Pancreas (tissue), 10 donors: ENCODE results near the gene RDX. TPM values are rescaled to one million over a fixed set of nuclear protein-coding genes. Genes with fewer than 3 reads are reported as not detected.

Source experiments
- ATAC-seq, 4 donors: fragments of 200-7000 bp; cut with Tn5 transposase; one replicate each; pipeline versions ENCODE4 v1.8.0 to v1.9.1; 2020; ENCODE audit warnings: mild to moderate bottlenecking in 4 of 4, moderate library complexity in 4 of 4
- DNase-seq, 6 donors: peaks; one replicate each; pipeline ENCODE4 v3.0.0-alpha.2; 2020
- FAIRE-seq: peaks from 2 replicates; lab custom pipeline; 2012; peaks lifted over from hg19 to GRCh38; lab: Jason Lieb, UNC
- H3K27ac ChIP-seq, 4 donors: fragments of 200-600 bp; sonication (generic); 1 replicate in 3 of 4; 2 replicates in 1 of 4; pipeline versions ENCODE4 v1.5.0 to v1.8.0; 2020
- H3K27me3 ChIP-seq, 4 donors: fragments of 200-600 bp; one replicate each; pipeline ENCODE4 v1.8.0; 2021
- H3K36me3 ChIP-seq, 3 donors: fragments of 200-600 bp; sonication (generic) in 1 of 3; one replicate each; pipeline versions ENCODE4 v1.5.0 to v1.8.0; 2020 to 2021
- H3K4me1 ChIP-seq, 3 donors: fragments of 200-600 bp; one replicate each; pipeline ENCODE4 v1.8.0; 2021
- H3K4me3 ChIP-seq, 4 donors: fragments of 200-600 bp; sonication (generic) in 2 of 4; one replicate each; pipeline versions ENCODE4 v1.5.0 to v1.8.0; 2020 to 2021
- H3K9me3 ChIP-seq, 4 donors: fragments of 200-600 bp; one replicate each; pipeline ENCODE4 v1.8.0; 2021
- WGBS, 2 donors: extraction: QIAGEN DNeasy Blood & Tissue Kit; methylation state at CpG; one replicate each; pipeline ENCODE4 v1.1.7; 2013; 5-methylcytosine and 5-hydroxymethylcytosine counted together
- intact Hi-C, 3 donors: fragments of 100-400 bp; cut with DNase I; formaldehyde crosslinking; loops; one replicate each; pipeline versions ENCODE4 v1.11.1 to v1.14.2; 2022
- polyA plus RNA-seq, 2 donors: library from polyadenylated mRNA; stranded (reverse); fragments of 200-250 nt; gene quantifications; one replicate each; pipeline ENCODE4 v1.2.3, GENCODE V29; 2013
- total RNA-seq, 6 donors: library from RNA; stranded (reverse); fragmentation: NEBNext Ultra II Directional in 4 of 6; extraction: Animal tissue kit (Norgen Biotek cat#: 25700) in 4 of 6; gene quantifications; one replicate each; pipeline versions ENCODE4 v1.2.1 to v1.2.4, GENCODE V29; 2021 to 2023
- TF ChIP-seq, protein P1 (sequence below), 4 donors: fragments of 200-600 bp; sonication (generic) in 3 of 4; IDR thresholded peaks; one replicate each; pipeline versions ENCODE4 v1.5.0 to v1.8.0; 2021; ENCODE audit warnings: antibody characterized with exemption in 4 of 4
- donor health status: healthy with polysubstance abuse.
- donor health status: DM: no; HTN: no; CAD: no; lungs with moderate emphysema.
- donor health status: DM: no; HTN: no; CAD: no.
- donor health status: control.
- donor health status: control.
- donor health status: Bipolar disorder and iron deficiency.
- donor health status: DM: yes; HTN: yes; CAD: no.
- donor health status: DM: no; HTN: no; CAD: no.
- donor health status: DM: no; HTN: no; CAD: no.
- donor health status: DM: yes; HTN: yes; CAD: no.

RDX gene
- total and polyA plus RNA-seq, 8 donors = 11.4 to 97.1 (median 51.4) TPM

DNA sequence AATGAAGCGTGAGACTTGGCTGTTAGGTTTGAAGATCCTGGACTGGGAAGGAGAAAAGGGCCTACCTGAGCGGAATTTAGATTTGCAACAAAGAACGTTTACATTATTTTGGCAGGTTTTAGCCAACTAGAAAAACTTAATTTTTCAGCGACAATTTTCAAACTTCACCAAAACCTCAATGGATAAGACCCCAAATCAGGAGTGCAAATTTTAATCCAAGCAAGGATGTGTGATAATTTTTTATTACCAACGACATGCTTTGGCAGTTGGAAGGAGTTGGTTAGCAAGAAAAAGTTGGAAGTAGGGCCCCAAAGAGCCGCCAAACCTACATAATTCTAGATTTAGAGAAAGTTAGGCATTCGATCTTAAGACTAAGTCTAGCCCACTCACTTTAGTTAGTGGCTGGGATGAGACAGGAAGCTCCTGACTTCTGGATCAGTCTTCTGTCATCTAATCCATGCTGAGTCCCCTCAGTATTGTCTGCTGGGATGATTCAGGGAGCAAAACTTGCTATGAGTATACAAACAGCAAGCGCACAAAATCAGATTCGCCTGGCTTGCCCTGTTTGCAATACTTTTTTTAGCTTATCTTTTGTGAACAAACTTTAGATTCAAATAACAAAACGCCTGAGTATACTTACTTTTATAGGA, 787 bp upstream of the RDX start:
- TF ChIP-seq, protein P1, sequence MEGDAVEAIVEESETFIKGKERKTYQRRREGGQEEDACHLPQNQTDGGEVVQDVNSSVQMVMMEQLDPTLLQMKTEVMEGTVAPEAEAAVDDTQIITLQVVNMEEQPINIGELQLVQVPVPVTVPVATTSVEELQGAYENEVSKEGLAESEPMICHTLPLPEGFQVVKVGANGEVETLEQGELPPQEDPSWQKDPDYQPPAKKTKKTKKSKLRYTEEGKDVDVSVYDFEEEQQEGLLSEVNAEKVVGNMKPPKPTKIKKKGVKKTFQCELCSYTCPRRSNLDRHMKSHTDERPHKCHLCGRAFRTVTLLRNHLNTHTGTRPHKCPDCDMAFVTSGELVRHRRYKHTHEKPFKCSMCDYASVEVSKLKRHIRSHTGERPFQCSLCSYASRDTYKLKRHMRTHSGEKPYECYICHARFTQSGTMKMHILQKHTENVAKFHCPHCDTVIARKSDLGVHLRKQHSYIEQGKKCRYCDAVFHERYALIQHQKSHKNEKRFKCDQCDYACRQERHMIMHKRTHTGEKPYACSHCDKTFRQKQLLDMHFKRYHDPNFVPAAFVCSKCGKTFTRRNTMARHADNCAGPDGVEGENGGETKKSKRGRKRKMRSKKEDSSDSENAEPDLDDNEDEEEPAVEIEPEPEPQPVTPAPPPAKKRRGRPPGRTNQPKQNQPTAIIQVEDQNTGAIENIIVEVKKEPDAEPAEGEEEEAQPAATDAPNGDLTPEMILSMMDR (IDR thresholded peaks at IDR 0.05) = no peak
- ATAC-seq = peak in 1 of 4 donors; percentile 6
- peak overlapping the region; percentile 87 to 98 (median 94) for H3K27ac ChIP-seq
- no peaks in the 10 kb centered on the region for H3K27me3 ChIP-seq
- no peaks in the 10 kb centered on the region for H3K9me3 ChIP-seq
- no peak for FAIRE-seq
- H3K4me1 ChIP-seq = peaks cover 13 to 30% (median 29%) of the 10 kb centered on the region in 3 donors
- 26 to 28% methylated on average over 10 of the region's 10 CpGs for WGBS, 2 donors
- H3K4me3 ChIP-seq = peak overlapping the region in 3 of 4 donors; percentile 84 to 94 (median 93)
- intact Hi-C loops = no loop called here
- H3K36me3 ChIP-seq = no peaks in the 10 kb centered on the region
- DNase-seq = no peak

DNA sequence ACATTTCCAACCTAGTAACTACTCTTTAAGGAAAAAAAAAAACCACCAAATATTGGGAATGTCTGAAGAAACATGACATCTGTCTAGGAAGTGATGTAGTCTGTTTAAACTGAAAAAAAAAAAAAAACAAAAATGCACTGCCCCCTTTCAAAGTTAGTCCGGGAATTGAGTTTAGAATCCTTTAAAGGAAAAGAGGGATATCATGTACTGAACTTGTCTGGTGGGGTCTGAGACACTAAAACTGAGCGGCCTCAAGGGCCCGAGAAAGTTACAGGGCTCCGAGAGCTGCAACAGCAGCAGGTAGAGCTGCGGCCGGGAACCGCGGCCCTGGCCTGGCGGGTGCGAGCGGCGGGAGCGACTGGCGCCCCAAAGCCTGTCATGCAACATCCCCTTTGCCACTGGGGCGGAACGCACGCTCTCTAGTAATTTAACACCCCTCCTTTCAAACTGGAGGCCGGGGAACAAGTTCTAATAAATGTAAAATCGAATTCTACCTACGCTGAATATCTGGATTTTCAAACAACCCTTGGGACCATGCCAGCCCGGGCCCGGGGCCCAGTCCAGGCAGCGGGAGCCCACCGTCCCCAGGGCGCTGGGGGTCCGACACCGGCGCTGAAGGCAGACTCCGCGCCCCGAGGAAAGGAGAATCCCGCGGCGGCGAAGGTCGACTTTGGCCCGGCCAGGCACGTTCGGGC, 736 bp downstream of the RDX start:
- Histone ChIP-seq H3K36me3 (no peaks in the 10 kb centered on the region), H3K27me3 (no peaks in the 10 kb centered on the region), H3K27ac (peak overlapping the region; percentile 87 to 98 (median 94)), H3K4me3 (peak overlapping the region; percentile 52 to 94 (median 88)), H3K4me1 (peaks cover 13 to 34% (median 29%) of the 10 kb centered on the region in 3 donors), H3K9me3 (no peaks in the 10 kb centered on the region)
- DNase-seq = peak in 5 of 6 donors; percentile 43 to 83 (median 58)
- TF ChIP-seq, protein P1 (IDR thresholded peaks at IDR 0.05) = no peak
- intact Hi-C loops = no loop called here
- WGBS, 2 donors = 0% methylated on average over 37 to 39 of the region's 39 CpGs
- peak; percentile 38 to 72 (median 58) for ATAC-seq
- FAIRE-seq = no peak

DNA sequence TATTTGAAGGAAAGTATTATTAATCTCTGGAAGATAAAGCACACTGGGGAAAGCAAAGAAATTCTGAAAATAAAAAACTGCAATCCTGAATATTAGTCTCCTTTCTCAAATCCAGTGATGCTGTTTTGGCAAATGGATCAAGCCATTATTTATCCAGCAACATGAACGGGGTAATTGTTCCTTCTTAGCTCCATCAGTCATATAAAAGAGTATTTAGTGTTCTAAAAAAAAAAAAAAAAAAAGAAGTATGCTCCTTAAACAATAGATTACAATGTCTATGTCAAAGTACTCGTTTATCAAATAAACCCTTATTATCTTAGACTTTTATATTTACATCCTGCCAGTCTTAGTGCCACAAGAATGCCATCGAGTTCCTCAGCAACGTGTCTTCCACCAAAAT, 1.3 kb downstream of the RDX start:
- peak overlapping the region in 2 of 4 donors; percentile 97 to 98 for H3K27ac ChIP-seq
- FAIRE-seq (no peak), DNase-seq (no peak), ATAC-seq (no peak)
- H3K9me3 ChIP-seq = no peaks in the 10 kb centered on the region
- H3K27me3 ChIP-seq = no peaks in the 10 kb centered on the region
- WGBS, 2 donors = 4 to 5% methylated on average over 4 of the region's 4 CpGs
- H3K36me3 ChIP-seq = no peaks in the 10 kb centered on the region
- peaks cover 13 to 34% (median 29%) of the 10 kb centered on the region in 3 donors for H3K4me1 ChIP-seq
- TF ChIP-seq, protein P1 (IDR thresholded peaks at IDR 0.05) = no peak
- intact Hi-C loops = no loop called here
- H3K4me3 ChIP-seq = peak overlapping the region in 3 of 4 donors; percentile 84 to 94 (median 93)

DNA sequence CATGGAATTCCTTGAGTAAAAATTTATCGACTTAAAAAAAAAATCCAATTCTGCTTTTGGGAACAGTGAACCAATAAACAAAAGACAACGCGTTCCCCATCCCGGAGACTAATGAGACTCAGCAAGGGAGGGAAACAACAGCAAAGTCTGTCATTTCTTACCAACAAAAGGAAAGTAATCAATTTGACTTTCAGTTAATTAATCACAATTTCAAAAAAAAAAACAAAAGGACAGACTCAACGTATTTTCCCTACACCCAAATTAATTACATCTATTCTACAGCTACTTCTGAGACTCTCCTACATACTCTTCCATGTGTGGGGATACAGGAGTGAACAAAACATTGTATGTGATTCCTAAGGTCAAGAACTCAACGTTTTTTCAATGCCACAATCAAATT, 1.9 kb downstream of the RDX start:
- peak overlapping the region in 3 of 4 donors; percentile 3 to 94 (median 84) for H3K4me3 ChIP-seq
- ATAC-seq (no peak), DNase-seq (no peak), FAIRE-seq (no peak)
- peak overlapping the region in 2 of 4 donors; percentile 97 to 98 for H3K27ac ChIP-seq
- TF ChIP-seq, protein P1 (IDR thresholded peaks at IDR 0.05) = no peak
- intact Hi-C loops = no loop called here
- H3K36me3 ChIP-seq = no peaks in the 10 kb centered on the region
- H3K4me1 ChIP-seq = peaks cover 13 to 34% (median 29%) of the 10 kb centered on the region in 3 donors
- H3K9me3 ChIP-seq = no peaks in the 10 kb centered on the region
- WGBS, 2 donors = 14% methylated on average over 6 of the region's 6 CpGs
- H3K27me3 ChIP-seq = no peaks in the 10 kb centered on the region
